Naive B cell (primary cell): ENCODE measurements around the gene SEC61B. TPM values are rescaled to one million over a fixed set of nuclear protein-coding genes. Genes with fewer than 3 reads are reported as not detected.

Experiments
- ATAC-seq, 2 donors: fragments of 150-1000 bp; cut with Tn5 transposase; 2 replicates each; pipeline ENCODE4 v1.10.0; 2021; ENCODE audit warnings: low read depth in 2 of 2, mild to moderate bottlenecking in 2 of 2, moderate library complexity in 2 of 2
- DNase-seq: peaks from one replicate; pipeline ENCODE4 v3.0.0; 2022
- H3K27ac Mint-ChIP-seq, 6 donors: one replicate each; pipeline ENCODE4 v1.8.0; 2020 to 2022; ENCODE audit warnings: mild to moderate bottlenecking in 6 of 6, mixed read lengths in 6 of 6, moderate library complexity in 5 of 6, inconsistent platforms in 2 of 6
- H3K27me3 Mint-ChIP-seq, 3 donors: one replicate each; pipeline ENCODE4 v1.8.0; 2021 to 2022; ENCODE audit warnings: mixed read lengths in 3 of 3, mild to moderate bottlenecking in 1 of 3
- H3K36me3 Mint-ChIP-seq, 2 donors: one replicate each; pipeline ENCODE4 v1.8.0; 2020 to 2022; ENCODE audit warnings: mixed read lengths in 2 of 2, inconsistent platforms in 1 of 2, mild to moderate bottlenecking in 1 of 2
- H3K4me1 Mint-ChIP-seq, 3 donors: one replicate each; pipeline ENCODE4 v1.8.0; 2020 to 2022; ENCODE audit warnings: mixed read lengths in 3 of 3, inconsistent platforms in 1 of 3, mild to moderate bottlenecking in 1 of 3, moderate library complexity in 1 of 3
- H3K4me3 Mint-ChIP-seq, 8 donors: one replicate each; pipeline ENCODE4 v1.8.0; 2020 to 2022; ENCODE audit warnings: mild to moderate bottlenecking in 8 of 8, mixed read lengths in 8 of 8, moderate library complexity in 8 of 8, inconsistent platforms in 2 of 8
- H3K9me3 Mint-ChIP-seq, 7 donors: one replicate each; pipeline ENCODE4 v1.8.0; 2020 to 2022; ENCODE audit warnings: mixed read lengths in 7 of 7, mild to moderate bottlenecking in 5 of 7, inconsistent platforms in 2 of 7, moderate library complexity in 1 of 7
- polyA plus RNA-seq, 6 donors: library from polyadenylated mRNA; unstranded; fragments of 300-500 nt; fragmentation: Illumina TruSeq; gene quantifications; one replicate each; pipeline ENCODE4 v1.2.3, GENCODE V29; 2021; ENCODE audit warnings: low read depth in 6 of 6

Gene SEC61B
- polyA plus RNA-seq, 6 donors from 2014 or later = 184 to 278 (median 228) TPM

GRCh38 chr9:99272836-99273235 lies 50.8 kb downstream of the SEC61B start:
- H3K27ac Mint-ChIP-seq = no peak overlapping the region
- no peak overlapping the region for H3K4me3 Mint-ChIP-seq
- H3K9me3 Mint-ChIP-seq = no peaks in the 10 kb centered on the region
- H3K36me3 Mint-ChIP-seq = no peaks in the 10 kb centered on the region
- DNase-seq (no peak), ATAC-seq (no peak)
- H3K4me1 Mint-ChIP-seq = peaks cover 0 to 6% (median 0%) of the 10 kb centered on the region in 3 donors
- H3K27me3 Mint-ChIP-seq = peaks cover 7 to 27% (median 18%) of the 10 kb centered on the region in 3 donors

GRCh38 chr9:99274016-99274415 lies 51.9 kb downstream of the SEC61B start:
- H3K27ac Mint-ChIP-seq = no peak overlapping the region
- H3K9me3 Mint-ChIP-seq = no peaks in the 10 kb centered on the region
- no peak overlapping the region for H3K4me3 Mint-ChIP-seq
- peaks cover 0 to 6% (median 0%) of the 10 kb centered on the region in 3 donors for H3K4me1 Mint-ChIP-seq
- DNase-seq (no peak), ATAC-seq (no peak)
- H3K36me3 Mint-ChIP-seq = no peaks in the 10 kb centered on the region
- peaks cover 7 to 27% (median 18%) of the 10 kb centered on the region in 3 donors for H3K27me3 Mint-ChIP-seq

- Mint-ChIP-seq H3K4me3 (no peak overlapping the region), H3K9me3 (no peaks in the 10 kb centered on the region), H3K27ac (no peak overlapping the region), H3K36me3 (no peaks in the 10 kb centered on the region), H3K27me3 (peaks cover 7 to 23% (median 13%) of the 10 kb centered on the region in 3 donors), H3K4me1 (peaks cover 0 to 6% (median 0%) of the 10 kb centered on the region in 3 donors)
- ATAC-seq (no peak), DNase-seq (no peak)
These were observed 52.4 kb downstream of the SEC61B start for GRCh38 chr9:99274495-99274894.

Other genes starting within 250 kb of the SEC61B start
- gene TGFBR1, start 117.2 kb upstream of the SEC61B start, polyA plus RNA-seq = 10 to 100 TPM in 4 of 6 donors, 1 to 10 TPM in 2; 6.6 to 14.6 (median 11.3) TPM
- 10 to 100 TPM; 21.6 to 39.8 (median 22.8) TPM for gene ALG2, start 340 bp upstream of the SEC61B start, polyA plus RNA-seq